LHCN-M2 (cell line): ENCODE data around the gene SCT. TPM values are rescaled to one million over a fixed set of nuclear protein-coding genes. Genes with fewer than 3 reads are reported as not detected.

Experiments used
- DNase-seq: peaks from one replicate; pipeline ENCODE4 v3.0.0-alpha.2; 2012; ENCODE audit warnings: low read depth
- total RNA-seq: library from RNA; depleted of rRNA; stranded (reverse); fragments of >200 nt; gene quantifications from 2 replicates; pipeline ENCODE4 v1.2.3, GENCODE V29; 2014

The SCT gene
- total RNA-seq, 1 experiment from 2014 or later: not detected

DNA sequence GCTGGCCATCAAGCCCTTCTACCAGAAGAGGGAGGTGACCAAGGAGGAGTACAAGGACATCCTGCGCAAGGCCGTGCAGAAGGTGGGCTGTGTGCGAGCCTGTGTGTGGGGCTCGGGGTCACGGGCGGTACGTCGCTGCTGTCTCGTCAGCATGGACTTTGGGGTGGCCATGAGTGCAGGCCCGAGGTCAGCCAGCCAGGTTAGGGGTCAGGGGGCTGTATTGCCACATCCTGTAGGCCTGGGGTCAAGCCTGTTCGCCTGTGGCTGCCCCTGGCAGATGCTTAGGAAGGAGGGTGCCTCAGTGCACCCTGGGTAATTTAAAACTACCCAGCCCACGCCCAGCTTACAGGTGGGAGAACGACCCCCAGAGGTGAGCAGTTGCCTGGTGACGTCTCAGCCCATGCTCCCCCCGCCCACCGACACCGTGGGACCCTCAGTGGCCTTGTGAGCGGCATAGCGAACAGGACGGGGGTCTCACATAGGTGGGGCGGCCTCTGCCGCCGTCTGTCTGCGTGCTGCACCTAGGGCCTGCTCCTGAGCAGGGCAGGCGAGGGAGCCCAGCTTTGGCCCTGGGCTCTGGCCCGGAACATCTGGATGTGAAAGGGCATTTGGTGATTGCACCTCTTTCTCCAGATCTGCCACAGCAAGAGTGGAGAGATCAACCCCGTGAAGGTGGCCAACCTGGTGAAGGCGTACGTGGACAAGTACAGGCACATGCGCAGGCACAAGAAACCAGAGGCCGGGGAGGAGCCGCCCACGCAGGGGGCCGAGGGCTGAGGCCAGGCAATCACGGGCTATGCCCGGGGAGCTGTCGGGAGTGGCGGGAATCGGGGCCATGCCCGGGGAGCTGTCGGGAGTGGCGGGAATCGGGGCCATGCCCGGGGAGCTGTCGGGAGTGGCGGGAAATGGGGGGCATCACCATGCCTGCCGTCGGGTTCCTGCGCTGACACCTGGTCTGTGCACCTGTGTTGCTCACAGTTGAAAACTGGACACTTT lies 15.7 kb downstream of the SCT start:
- no peak for DNase-seq

- DNase-seq: no peak
Measured at GRCh38 chr11:610146-610801, 16.7 kb downstream of the SCT start.

DNA sequence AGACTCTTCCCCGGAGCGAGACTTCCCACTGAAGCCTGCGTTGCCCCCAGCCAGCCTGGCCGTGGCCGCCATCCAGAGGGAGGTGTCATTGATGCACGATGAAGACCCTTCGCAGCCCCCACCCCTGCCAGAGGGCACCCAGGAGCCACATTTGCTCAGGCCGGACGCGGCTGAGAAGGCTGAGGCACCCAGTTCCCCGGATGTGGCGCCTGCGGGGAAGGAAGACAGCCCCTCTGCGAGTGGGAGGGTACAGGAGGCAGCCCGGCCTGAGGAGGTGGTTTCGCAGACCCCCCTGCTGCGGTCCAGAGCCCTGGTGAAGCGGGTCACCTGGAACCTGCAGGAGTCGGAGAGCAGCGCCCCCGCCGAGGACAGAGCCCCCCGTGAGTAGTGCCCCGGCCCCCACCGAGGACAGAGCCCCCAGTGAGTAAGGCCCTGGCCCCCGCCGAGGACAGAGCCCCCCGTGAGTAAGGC lies 17.6 kb downstream of the SCT start:
- no peak for DNase-seq

- no peak for DNase-seq
Measured at GRCh38 chr11:608791-609251, 18.2 kb downstream of the SCT start.

- no peak for DNase-seq
Measured at GRCh38 chr11:607971-608659, 18.9 kb downstream of the SCT start.

- no peak for DNase-seq
Measured at GRCh38 chr11:607020-607780, 19.8 kb downstream of the SCT start.

GRCh38 chr11:606245-606644 lies 20.7 kb downstream of the SCT start:
- DNase-seq: no peak

GRCh38 chr11:605286-606129 lies 21.5 kb downstream of the SCT start:
- DNase-seq: no peak

DNA sequence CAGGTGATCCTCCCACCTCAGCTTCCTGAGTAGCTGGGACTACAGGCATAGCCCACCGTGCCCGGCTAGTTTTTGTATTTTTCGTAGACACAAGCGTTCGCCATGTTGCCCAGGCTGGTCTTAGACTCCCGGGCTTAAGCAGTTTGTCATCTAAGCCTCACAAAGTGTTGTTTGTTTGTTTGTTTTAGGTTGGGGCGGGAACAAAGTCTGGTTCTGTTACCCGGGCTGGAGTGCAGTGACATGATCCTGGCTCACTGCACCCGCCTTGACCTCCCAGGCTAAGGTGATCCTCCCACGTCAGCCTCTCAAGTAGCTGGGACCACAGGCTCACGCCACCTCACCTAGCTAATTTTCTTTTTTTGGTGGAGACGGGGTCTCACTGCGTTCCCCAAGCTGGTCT lies 23.8 kb downstream of the SCT start:
- no peak for DNase-seq

DNA sequence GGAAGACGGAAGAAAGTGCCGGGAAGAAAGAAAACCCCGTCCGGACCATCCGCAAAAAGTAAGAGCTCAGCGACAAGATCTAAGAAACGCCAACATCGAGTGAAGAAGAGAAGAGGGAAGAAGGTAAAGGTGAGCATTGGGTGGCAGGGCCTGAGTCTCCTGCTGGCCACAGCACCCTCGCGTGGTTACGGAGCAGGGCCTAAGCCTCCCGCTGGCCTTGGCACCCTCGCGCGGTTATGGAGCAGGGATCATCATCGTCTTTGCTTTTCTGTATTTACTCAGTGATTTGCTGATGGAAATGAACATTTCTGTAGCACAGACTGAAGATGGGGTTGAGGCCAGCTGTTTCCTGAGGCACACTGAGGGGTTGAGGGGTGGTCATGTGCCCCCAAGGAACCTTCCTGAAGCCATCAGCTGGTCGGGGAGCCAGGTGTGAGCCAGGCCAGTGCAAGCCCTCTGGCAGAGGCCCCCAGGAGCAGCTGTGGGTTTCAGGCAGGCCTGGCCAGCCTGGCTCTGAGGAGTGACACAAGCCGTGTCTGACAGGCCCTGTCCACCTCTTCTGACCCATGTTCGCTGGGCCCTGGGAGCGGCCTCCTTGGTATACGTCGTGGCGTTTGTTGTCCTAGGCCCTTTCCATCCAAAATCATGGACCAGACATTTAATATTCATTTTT lies 25.3 kb downstream of the SCT start:
- no peak for DNase-seq

DNA sequence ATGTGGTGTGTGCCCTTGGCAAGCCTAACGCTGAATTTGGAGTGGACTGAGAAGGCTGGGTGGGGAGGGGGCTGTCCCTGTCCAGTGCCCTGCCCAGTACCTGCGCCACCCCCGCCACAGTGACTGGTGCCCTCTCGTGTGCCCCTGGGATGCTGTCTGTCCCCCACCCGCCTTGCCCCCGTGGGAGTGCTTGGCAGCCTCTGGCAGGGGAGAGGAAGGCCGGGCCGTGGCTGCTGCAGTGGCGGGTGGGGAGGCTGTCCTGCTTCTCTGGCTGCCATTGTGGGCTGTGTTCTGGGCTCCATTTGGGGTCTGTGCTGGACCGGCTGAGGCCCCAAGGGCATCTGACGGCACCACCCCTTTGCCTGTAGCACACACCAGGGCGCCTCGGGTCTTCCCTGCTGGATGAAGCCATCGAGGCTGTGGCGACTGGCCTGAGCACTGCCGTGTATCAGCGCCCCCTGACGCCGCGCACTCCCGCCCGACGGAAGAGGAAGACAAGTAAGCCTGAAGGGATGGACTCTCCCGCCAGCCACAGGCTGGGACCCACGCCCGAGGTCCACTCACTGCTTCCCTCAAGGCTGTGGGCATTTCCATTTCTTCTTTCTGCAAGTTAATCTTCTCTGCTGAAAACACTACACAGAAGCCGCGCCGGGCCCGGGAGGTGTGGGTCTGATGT lies 28.8 kb downstream of the SCT start:
- DNase-seq: no peak

- DNase-seq: no peak
Measured at GRCh38 chr11:597166-597725, 29.7 kb downstream of the SCT start.

DNA sequence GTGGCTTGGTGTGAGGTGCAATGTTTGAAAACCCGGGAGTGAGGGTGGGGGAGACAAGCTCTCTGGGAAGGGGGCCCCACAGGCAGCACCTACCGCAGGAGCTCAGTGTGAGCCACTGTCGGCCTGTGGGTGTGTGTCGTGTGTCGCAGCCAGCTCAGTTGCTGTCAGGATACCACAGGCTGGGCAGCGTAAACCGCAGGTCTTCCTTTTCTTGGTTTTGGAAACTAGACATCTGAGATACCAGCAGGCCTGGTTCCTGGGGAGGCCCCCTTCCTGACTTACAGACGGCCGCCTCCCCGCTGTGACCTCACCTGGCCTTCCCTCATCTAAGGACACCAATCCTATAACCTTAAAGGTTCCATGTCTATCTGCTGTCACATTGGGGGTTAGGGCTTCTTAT lies 30.6 kb downstream of the SCT start:
- no peak for DNase-seq

GRCh38 chr11:595400-595799 lies 31.6 kb downstream of the SCT start:
- no peak for DNase-seq

- no peak for DNase-seq
Measured at GRCh38 chr11:593347-593746, 33.6 kb downstream of the SCT start.

DNA sequence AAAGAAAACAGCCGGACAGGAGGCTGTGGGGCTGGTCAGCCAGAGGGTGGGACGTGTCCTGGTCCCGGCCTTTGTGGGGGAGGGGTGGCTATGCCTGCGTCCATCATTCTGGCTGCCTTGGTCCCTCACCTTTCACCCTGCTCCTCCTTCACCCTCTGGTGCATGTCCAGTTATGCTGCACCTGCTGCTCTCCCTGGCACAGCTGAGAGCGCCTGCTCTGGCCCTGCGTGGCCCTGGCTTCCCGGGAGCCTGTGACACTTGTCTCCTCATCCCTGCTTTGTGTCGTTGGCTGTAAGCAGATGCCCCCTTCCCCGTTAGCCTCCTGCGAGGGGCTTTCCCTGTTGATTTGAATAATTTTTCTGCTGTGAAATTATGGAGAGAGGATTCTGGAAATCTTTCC lies 34.1 kb downstream of the SCT start:
- DNase-seq: no peak

- no peak for DNase-seq
Measured at GRCh38 chr11:592501-592900, 34.5 kb downstream of the SCT start.

- DNase-seq: no peak
Measured at GRCh38 chr11:590997-591396, 36.0 kb downstream of the SCT start.

GRCh38 chr11:589798-590197 lies 37.2 kb downstream of the SCT start:
- DNase-seq: no peak
